NK-92 treated with Interleukin-12 subunit alpha and Interleukin-12 subunit beta, amount 100 ng/mL, for 24 hours (cell line): Measurements from ENCODE around the gene SLC18A2.
"Not testable (repeated sequence)": the region's sequence is repeated elsewhere in the genome, so short reads cannot be mapped to it uniquely, and the experiment has no call there.

Source experiments
- DNase-seq: peaks from one replicate; lab custom pipeline; 2025; lab: John Stamatoyannopoulos, UW

SLC18A2 gene

GRCh38 chr10:117240621-117241529, at the start of gene SLC18A2:
Gene SLC18A2 (plus strand): TSS chr10:117241114. CDS start chr10:117241694, 580 bp downstream.
- DNase-seq: no peak

- no peak for DNase-seq
These were observed 43.7 kb upstream of the SLC18A2 start, which contains the start of gene KCNK18 for GRCh38 chr10:117197189-117197588. Gene KCNK18 (plus strand): TSS chr10:117197489. CDS start chr10:117197489, 0 bp downstream.

GRCh38 chr10:117198088-117198487, 42.8 kb upstream of the SLC18A2 start:
- DNase-seq: no peak

- no peak for DNase-seq
These were observed 39.1 kb upstream of the SLC18A2 start for GRCh38 chr10:117201826-117202225.

- peak; percentile 33 for DNase-seq
These were observed 36.6 kb upstream of the SLC18A2 start for GRCh38 chr10:117204316-117204715.

GRCh38 chr10:117212176-117212575, 28.7 kb upstream of the SLC18A2 start:
- DNase-seq: no peak

- DNase-seq: no peak
These were observed 26.5 kb upstream of the SLC18A2 start for GRCh38 chr10:117214401-117214800.

GRCh38 chr10:117215079-117215478, 25.8 kb upstream of the SLC18A2 start:
- no peak for DNase-seq

- DNase-seq: no peak
These were observed 24.9 kb upstream of the SLC18A2 start for GRCh38 chr10:117216028-117216427.

GRCh38 chr10:117216611-117217195, 24.2 kb upstream of the SLC18A2 start:
- DNase-seq: no peak

- no peak for DNase-seq
These were observed 23.6 kb upstream of the SLC18A2 start for GRCh38 chr10:117217196-117217761.

GRCh38 chr10:117218654-117219053, 22.3 kb upstream of the SLC18A2 start:
- no peak for DNase-seq

- DNase-seq: no peak
These were observed 19.7 kb upstream of the SLC18A2 start for GRCh38 chr10:117221156-117221711.

GRCh38 chr10:117222552-117222951, 18.4 kb upstream of the SLC18A2 start:
- DNase-seq: no peak

GRCh38 chr10:117222976-117223692, 17.8 kb upstream of the SLC18A2 start:
- DNase-seq: no peak

GRCh38 chr10:117223693-117224430, 17.1 kb upstream of the SLC18A2 start:
- no peak for DNase-seq

GRCh38 chr10:117224881-117225280, 16.0 kb upstream of the SLC18A2 start:
- DNase-seq: no peak

GRCh38 chr10:117226813-117227451, 14.0 kb upstream of the SLC18A2 start:
- no peak for DNase-seq

GRCh38 chr10:117228210-117228609, 12.7 kb upstream of the SLC18A2 start:
- no peak for DNase-seq

GRCh38 chr10:117230107-117230506, 10.8 kb upstream of the SLC18A2 start:
- DNase-seq: not testable (repeated sequence)
